ENCODE results near the gene AP4M1.

The AP4M1 gene

GRCh38 chr7:100093054-100093453 is 8.4 kb upstream of the AP4M1 start (continued):
- TF ChIP-seq, protein P1, sequence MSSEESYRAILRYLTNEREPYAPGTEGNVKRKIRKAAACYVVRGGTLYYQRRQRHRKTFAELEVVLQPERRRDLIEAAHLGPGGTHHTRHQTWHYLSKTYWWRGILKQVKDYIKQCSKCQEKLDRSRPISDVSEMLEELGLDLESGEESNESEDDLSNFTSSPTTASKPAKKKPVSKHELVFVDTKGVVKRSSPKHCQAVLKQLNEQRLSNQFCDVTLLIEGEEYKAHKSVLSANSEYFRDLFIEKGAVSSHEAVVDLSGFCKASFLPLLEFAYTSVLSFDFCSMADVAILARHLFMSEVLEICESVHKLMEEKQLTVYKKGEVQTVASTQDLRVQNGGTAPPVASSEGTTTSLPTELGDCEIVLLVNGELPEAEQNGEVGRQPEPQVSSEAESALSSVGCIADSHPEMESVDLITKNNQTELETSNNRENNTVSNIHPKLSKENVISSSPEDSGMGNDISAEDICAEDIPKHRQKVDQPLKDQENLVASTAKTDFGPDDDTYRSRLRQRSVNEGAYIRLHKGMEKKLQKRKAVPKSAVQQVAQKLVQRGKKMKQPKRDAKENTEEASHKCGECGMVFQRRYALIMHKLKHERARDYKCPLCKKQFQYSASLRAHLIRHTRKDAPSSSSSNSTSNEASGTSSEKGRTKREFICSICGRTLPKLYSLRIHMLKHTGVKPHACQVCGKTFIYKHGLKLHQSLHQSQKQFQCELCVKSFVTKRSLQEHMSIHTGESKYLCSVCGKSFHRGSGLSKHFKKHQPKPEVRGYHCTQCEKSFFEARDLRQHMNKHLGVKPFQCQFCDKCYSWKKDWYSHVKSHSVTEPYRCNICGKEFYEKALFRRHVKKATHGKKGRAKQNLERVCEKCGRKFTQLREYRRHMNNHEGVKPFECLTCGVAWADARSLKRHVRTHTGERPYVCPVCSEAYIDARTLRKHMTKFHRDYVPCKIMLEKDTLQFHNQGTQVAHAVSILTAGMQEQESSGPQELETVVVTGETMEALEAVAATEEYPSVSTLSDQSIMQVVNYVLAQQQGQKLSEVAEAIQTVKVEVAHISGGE (tag by site-specific recombination; conservative IDR thresholded peaks at IDR 0.05; ENCODE audit: low read depth), result no peak
- TF ChIP-seq ZNF121 (tag by site-specific recombination; IDR thresholded peaks at IDR 0.05), result no peak

DNA sequence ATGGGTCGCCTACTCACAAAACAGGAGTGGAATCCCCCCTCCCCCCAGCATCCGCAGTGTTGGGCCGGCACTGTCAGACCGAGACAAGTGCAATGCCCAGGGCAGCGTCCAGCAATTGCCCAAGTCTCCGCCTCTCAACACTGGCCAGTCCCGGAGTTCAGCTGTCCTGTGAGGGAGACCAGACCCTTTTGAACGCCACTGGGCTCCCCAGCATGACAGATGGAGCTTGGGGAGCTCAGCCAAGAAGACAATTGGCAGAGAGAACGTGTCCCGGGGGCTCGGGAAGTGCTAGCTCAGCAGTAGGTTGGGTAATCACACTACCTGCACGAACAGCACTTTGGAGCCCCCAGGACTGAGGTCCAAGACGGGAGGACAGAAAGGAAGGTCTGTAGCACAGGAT is 7.9 kb upstream of the AP4M1 start:
- TF ChIP-seq ZBTB48 (tag by site-specific recombination; IDR thresholded peaks at IDR 0.05) (no peak), GLI2 (tag by site-specific recombination; IDR thresholded peaks at IDR 0.05; ENCODE audit: borderline replicate concordance, low read depth) (no peak), ZNF530 (tag by site-specific recombination; IDR thresholded peaks at IDR 0.05; ENCODE audit: low read depth) (no peak), GFI1B (tag by site-specific recombination; IDR thresholded peaks at IDR 0.05) (no peak), ZFHX2 (tag by site-specific recombination; conservative IDR thresholded peaks at IDR 0.05) (no peak), ZNF560 (tag by site-specific recombination; IDR thresholded peaks at IDR 0.05; ENCODE audit: borderline replicate concordance) (no peak), ZNF701 (tag by site-specific recombination; IDR thresholded peaks at IDR 0.05) (no peak), ZIC2 (tag by site-specific recombination; IDR thresholded peaks at IDR 0.05) (peak; percentile 36; the same call in 1 of the 2 replicates), ZNF266 (tag by site-specific recombination; IDR thresholded peaks at IDR 0.05; ENCODE audit: low read depth) (no peak), ZBTB20 (tag by site-specific recombination; IDR thresholded peaks at IDR 0.05) (no peak), ZNF660 (tag by site-specific recombination; IDR thresholded peaks at IDR 0.05) (peak; percentile 74), ZNF121 (tag by site-specific recombination; IDR thresholded peaks at IDR 0.05) (no peak), ZNF792 (tag by site-specific recombination; IDR thresholded peaks at IDR 0.05) (no peak)
- Histone ChIP-seq H3K27ac (ENCODE audit: extremely low read depth, low read depth, low read length) (peak overlapping the region; percentile 13; the same call in 1 of the 2 replicates), H3K9me3 (ENCODE audit: control insufficient read depth, insufficient read depth, low read depth, low read length) (no peaks in the 10 kb centered on the region), H3K36me3 (ENCODE audit: control insufficient read depth in 2 of 2, insufficient read depth in 1 of 2, low read length in 2 of 2) (peaks cover 49 to 82% of the 10 kb centered on the region in 2 experiments), H3K4me3 (ENCODE audit: low read depth, low read length) (no peak overlapping the region), H3K4me1 (ENCODE audit: control insufficient read depth, insufficient read depth, low read length) (peaks cover 6% of the 10 kb centered on the region)
- CTCF ChIA-PET, result no interaction called here
- POLR2A ChIA-PET, result interaction anchor here (1.0 to 7.9 kb wide), 2 partner anchors 7 to 21 kb away, joined by 4 to 115 read pairs; partner anchors contain the start of genes AP4M1 and MCM7

DNA sequence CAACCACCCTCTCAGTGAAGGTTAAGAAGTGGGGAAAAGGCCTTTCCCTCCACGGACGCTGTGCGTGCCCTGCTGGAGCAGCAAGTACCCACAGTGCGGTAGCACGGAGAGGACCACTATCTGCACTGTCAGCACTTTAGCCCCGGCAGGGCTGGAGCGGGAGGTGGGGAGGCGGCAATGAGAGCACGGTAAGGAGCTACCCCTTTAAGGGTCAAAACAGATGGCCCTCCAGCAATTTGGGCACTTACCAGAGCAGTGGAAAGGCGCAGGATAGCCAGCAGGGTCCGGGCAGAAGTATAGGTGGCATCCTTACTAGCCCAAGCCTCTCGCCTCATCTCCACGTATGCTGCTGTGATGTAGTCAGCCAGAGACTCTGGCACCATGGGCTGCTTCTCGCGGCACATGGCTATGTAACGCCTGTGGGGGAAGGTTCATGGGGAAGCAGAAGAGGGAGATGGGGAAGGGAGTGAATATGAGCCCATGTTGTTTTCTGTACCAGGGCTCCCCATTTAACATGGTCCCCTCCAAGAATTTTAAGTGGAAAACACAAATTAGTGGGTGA is 7.4 kb upstream of the AP4M1 start:
- no peak overlapping the region for H3K4me3 ChIP-seq (ENCODE audit: low read depth, low read length)
- CTCF ChIA-PET, result no interaction called here
- POLR2A ChIA-PET, result interaction anchor here (1.0 kb wide), 1 partner anchor 20 kb away, joined by 4 read pairs; no protein-coding TSS in a partner anchor
- TF ChIP-seq ZNF366 (tag by site-specific recombination; conservative IDR thresholded peaks at IDR 0.05) (0 out of 2 replicates have a peak, but pooled peaks have one; percentile 11), GFI1B (tag by site-specific recombination; IDR thresholded peaks at IDR 0.05) (no peak), ZIC2 (tag by site-specific recombination; IDR thresholded peaks at IDR 0.05) (peak; percentile 26; the same call in 1 of the 2 replicates), KLF17 (tag by site-specific recombination; IDR thresholded peaks at IDR 0.05) (0 out of 2 replicates have a peak, but pooled peaks have one; percentile 21), ZNF600 (tag by site-specific recombination; IDR thresholded peaks at IDR 0.05) (peak; percentile 50), ZNF571 (tag by site-specific recombination; IDR thresholded peaks at IDR 0.05) (no peak), MZF1 (tag by site-specific recombination; IDR thresholded peaks at IDR 0.05; ENCODE audit: borderline replicate concordance) (0 out of 2 replicates have a peak, but pooled peaks have one; percentile 33), ZEB2 (tag by site-specific recombination; IDR thresholded peaks at IDR 0.05) (0 out of 2 replicates have a peak, but pooled peaks have one; percentile 36), ZNF24 (tag by site-specific recombination; IDR thresholded peaks at IDR 0.05) (peak; percentile 23; the same call in 1 of the 2 replicates), ZNF2 (tag by site-specific recombination; IDR thresholded peaks at IDR 0.05) (peak; percentile 61), ZNF629 (tag by site-specific recombination; IDR thresholded peaks at IDR 0.05) (peak; percentile 59; the same call in 1 of the 2 replicates), ZNF660 (tag by site-specific recombination; IDR thresholded peaks at IDR 0.05) (0 out of 2 replicates have a peak, but pooled peaks have one; percentile 4), ZBTB8A (tag by site-specific recombination; IDR thresholded peaks at IDR 0.05) (peak; percentile 23; the same call in 1 of the 2 replicates), ZNF10 (tag by site-specific recombination; IDR thresholded peaks at IDR 0.05) (no peak), ZNF830 (tag by site-specific recombination; IDR thresholded peaks at IDR 0.05; ENCODE audit: low read depth) (no peak)
- TF ChIP-seq, protein P2, sequence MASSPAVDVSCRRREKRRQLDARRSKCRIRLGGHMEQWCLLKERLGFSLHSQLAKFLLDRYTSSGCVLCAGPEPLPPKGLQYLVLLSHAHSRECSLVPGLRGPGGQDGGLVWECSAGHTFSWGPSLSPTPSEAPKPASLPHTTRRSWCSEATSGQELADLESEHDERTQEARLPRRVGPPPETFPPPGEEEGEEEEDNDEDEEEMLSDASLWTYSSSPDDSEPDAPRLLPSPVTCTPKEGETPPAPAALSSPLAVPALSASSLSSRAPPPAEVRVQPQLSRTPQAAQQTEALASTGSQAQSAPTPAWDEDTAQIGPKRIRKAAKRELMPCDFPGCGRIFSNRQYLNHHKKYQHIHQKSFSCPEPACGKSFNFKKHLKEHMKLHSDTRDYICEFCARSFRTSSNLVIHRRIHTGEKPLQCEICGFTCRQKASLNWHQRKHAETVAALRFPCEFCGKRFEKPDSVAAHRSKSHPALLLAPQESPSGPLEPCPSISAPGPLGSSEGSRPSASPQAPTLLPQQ (tag by site-specific recombination; IDR thresholded peaks at IDR 0.05), result 0 out of 2 replicates have a peak, but pooled peaks have one; percentile 26

More for the DNA sequence above, 7.4 kb upstream of the AP4M1 start:
- H3K36me3 ChIP-seq (ENCODE audit: control insufficient read depth in 2 of 2, insufficient read depth in 1 of 2, low read length in 2 of 2), result peaks cover 54 to 87% of the 10 kb centered on the region in 2 experiments
- H3K4me1 ChIP-seq (ENCODE audit: control insufficient read depth, insufficient read depth, low read length), result peaks cover 5% of the 10 kb centered on the region; the same call in 1 of the 2 replicates
- H3K9me3 ChIP-seq (ENCODE audit: control insufficient read depth, insufficient read depth, low read depth, low read length), result no peaks in the 10 kb centered on the region
- H3K27ac ChIP-seq (ENCODE audit: extremely low read depth, low read depth, low read length), result peak overlapping the region; percentile 13; the same call in 1 of the 2 replicates
